GM18508 (cell line): ENCODE results near the gene PAPLN.

Experiments used
- ATAC-seq: cut with Tn5 transposase; IDR thresholded peaks from one replicate; pipeline ENCODE4 v1.9.1; 2021; ENCODE audit warnings: moderate number of reproducible peaks; ENCODE audit not compliant: insufficient read depth, unreplicated experiment

PAPLN gene

GRCh38 chr14:73258076-73258475 is 20.8 kb downstream of the PAPLN start:
- no peak for ATAC-seq

- ATAC-seq = no peak
Measured at GRCh38 chr14:73258845-73259611, 21.7 kb downstream of the PAPLN start.

GRCh38 chr14:73259837-73260236 is 22.5 kb downstream of the PAPLN start:
- no peak for ATAC-seq

- no peak for ATAC-seq
Measured at GRCh38 chr14:73260574-73260973, 23.3 kb downstream of the PAPLN start.

- no peak for ATAC-seq
Measured at GRCh38 chr14:73261075-73261474, 23.8 kb downstream of the PAPLN start.

- ATAC-seq = no peak
Measured at GRCh38 chr14:73261520-73262426, 24.5 kb downstream of the PAPLN start.

- no peak for ATAC-seq
Measured at GRCh38 chr14:73262427-73263183, 25.3 kb downstream of the PAPLN start.

GRCh38 chr14:73263606-73264005 is 26.3 kb downstream of the PAPLN start:
- ATAC-seq = no peak

- ATAC-seq = no peak
Measured at GRCh38 chr14:73264080-73264884, 27.0 kb downstream of the PAPLN start.

- ATAC-seq = no peak
Measured at GRCh38 chr14:73264885-73265720, 27.8 kb downstream of the PAPLN start.

GRCh38 chr14:73265721-73266046 is 28.4 kb downstream of the PAPLN start:
- no peak for ATAC-seq

- ATAC-seq = no peak
Measured at GRCh38 chr14:73266317-73266716, 29.0 kb downstream of the PAPLN start.

GRCh38 chr14:73267474-73267873 is 30.2 kb downstream of the PAPLN start:
- ATAC-seq = no peak

- no peak for ATAC-seq
Measured at GRCh38 chr14:73269729-73270531, 32.6 kb downstream of the PAPLN start.

GRCh38 chr14:73272393-73272792 is 35.1 kb downstream of the PAPLN start:
- ATAC-seq = no peak

GRCh38 chr14:73273799-73274198 is 36.5 kb downstream of the PAPLN start:
- ATAC-seq = no peak

GRCh38 chr14:73276836-73277235 is 39.5 kb downstream of the PAPLN start:
- no peak for ATAC-seq

GRCh38 chr14:73277376-73277775 is 40.1 kb downstream of the PAPLN start:
- no peak for ATAC-seq
